ENCODE data around the gene GPHN.

DNA sequence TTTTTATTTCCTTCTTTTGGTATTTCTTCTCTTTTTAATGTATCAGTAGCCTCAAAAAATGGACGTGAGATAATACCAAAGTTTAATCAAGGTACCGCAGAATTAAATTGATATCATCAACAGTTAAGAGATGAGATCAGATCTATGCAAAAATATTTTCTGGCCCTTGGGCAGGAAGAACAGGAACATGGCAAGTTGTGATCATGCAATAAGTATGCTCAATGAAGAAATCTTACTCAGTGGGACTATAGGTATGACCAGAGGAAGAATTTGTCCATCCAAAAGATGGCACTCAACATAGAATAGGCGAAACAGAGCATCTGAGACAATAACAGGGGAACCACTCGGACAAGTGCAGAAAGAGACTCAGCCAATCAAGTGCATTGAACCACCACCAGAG is 680.4 kb downstream of the GPHN start:
- TF ChIP-seq EZH2 (IDR thresholded peaks at IDR 0.05; ENCODE audit: borderline replicate concordance, low read length) = no peak
- TF ChIP-seq, protein P1, sequence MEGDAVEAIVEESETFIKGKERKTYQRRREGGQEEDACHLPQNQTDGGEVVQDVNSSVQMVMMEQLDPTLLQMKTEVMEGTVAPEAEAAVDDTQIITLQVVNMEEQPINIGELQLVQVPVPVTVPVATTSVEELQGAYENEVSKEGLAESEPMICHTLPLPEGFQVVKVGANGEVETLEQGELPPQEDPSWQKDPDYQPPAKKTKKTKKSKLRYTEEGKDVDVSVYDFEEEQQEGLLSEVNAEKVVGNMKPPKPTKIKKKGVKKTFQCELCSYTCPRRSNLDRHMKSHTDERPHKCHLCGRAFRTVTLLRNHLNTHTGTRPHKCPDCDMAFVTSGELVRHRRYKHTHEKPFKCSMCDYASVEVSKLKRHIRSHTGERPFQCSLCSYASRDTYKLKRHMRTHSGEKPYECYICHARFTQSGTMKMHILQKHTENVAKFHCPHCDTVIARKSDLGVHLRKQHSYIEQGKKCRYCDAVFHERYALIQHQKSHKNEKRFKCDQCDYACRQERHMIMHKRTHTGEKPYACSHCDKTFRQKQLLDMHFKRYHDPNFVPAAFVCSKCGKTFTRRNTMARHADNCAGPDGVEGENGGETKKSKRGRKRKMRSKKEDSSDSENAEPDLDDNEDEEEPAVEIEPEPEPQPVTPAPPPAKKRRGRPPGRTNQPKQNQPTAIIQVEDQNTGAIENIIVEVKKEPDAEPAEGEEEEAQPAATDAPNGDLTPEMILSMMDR (IDR thresholded peaks at IDR 0.05; ENCODE audit: low read length) = no peak
